Endothelial cell of umbilical vein (primary cell): ENCODE results near the gene DNAJC2. TPM values are rescaled to one million over a fixed set of nuclear protein-coding genes. Genes with fewer than 3 reads are reported as not detected.

Source experiments
- BruUV-seq: library from RNA; stranded (reverse); fragments of 400-500 nt; replicated peaks from 2 replicates; lab custom pipeline; 2021; lab: Mats Ljungman, UMichigan
- CTCF ChIA-PET: fragments of 300-600, 350-600 bp; sonication (Branson Sonifier 250); formaldehyde crosslinking; loops from one replicate; lab custom pipeline; 2021; ENCODE audit warnings: antibody characterized with exemption, inconsistent platforms; lab: Charles Lee
- POLR2A ChIA-PET: fragments of 300-600, 350-600 bp; sonication (Branson Sonifier 250); formaldehyde crosslinking; loops from one replicate; lab custom pipeline; 2021; ENCODE audit warnings: antibody characterized with exemption, inconsistent platforms; lab: Charles Lee
- DNase-seq: peaks from one replicate; pipeline ENCODE4 v3.0.0-alpha.2; 2011; ENCODE audit warnings: low read depth, low spot score
- FAIRE-seq: peaks from 2 replicates; lab custom pipeline; 2011; peaks lifted over from hg19 to GRCh38; lab: Jason Lieb, UNC
- H2AFZ ChIP-seq: 2 replicates; pipeline ENCODE4 v1.6.0; 2012; ENCODE audit warnings: low read depth, low read length, control low read depth, inconsistent platforms
- H3K27ac ChIP-seq: 2 replicates; pipeline ENCODE4 v1.5.1; 2011; ENCODE audit warnings: low read depth, mild to moderate bottlenecking, control low read depth, low read length, moderate library complexity; ENCODE audit not compliant: insufficient read depth
- H3K27me3 ChIP-seq, 2 experiments: 2 replicates each; pipeline versions ENCODE4 v1.6.0 to v1.6.1; 2011; ENCODE audit warnings: low read length in 2 of 2, mixed read lengths in 1 of 2; ENCODE audit not compliant: control insufficient read depth in 2 of 2, insufficient read depth in 2 of 2
- H3K36me3 ChIP-seq, 2 experiments: 2 replicates in 1 of 2; 3 replicates in 1 of 2; pipeline ENCODE4 v1.5.1; 2011; ENCODE audit warnings: low read length in 2 of 2, mild to moderate bottlenecking in 1 of 2, moderate library complexity in 1 of 2; ENCODE audit not compliant: control insufficient read depth in 2 of 2, insufficient read depth in 2 of 2; ENCODE audit errors: extremely low read depth in 1 of 2
- H3K4me1 ChIP-seq: 3 replicates; pipeline ENCODE4 v1.5.1; 2011; ENCODE audit warnings: mild to moderate bottlenecking, low read length; ENCODE audit not compliant: control insufficient read depth, insufficient read depth; ENCODE audit errors: extremely low read depth
- H3K4me2 ChIP-seq: 2 replicates; pipeline ENCODE4 v1.6.1; 2011; ENCODE audit warnings: low read length, control low read depth, mixed read lengths; ENCODE audit not compliant: insufficient read depth
- H3K4me3 ChIP-seq, 3 experiments: fragments of 200-600 bp in 1 of 3; sonication (generic), shearing (Covaris generic) in 1 of 3; replicated peaks in 1 of 3; 2 replicates each; pipeline ENCODE4 v1.5.1; 2011 to 2016; ENCODE audit warnings: control low read depth in 3 of 3, low read length in 3 of 3, mild to moderate bottlenecking in 2 of 3, inconsistent platforms in 1 of 3, low read depth in 1 of 3, moderate library complexity in 1 of 3; ENCODE audit not compliant: insufficient read depth in 1 of 3
- H3K79me2 ChIP-seq: 2 replicates; pipeline ENCODE4 v1.6.0; 2012; ENCODE audit warnings: low read length, inconsistent platforms; ENCODE audit not compliant: control insufficient read depth, insufficient read depth
- H3K9ac ChIP-seq: replicated peaks from 2 replicates; pipeline ENCODE3; 2011; ENCODE audit warnings: low read length, control low read depth; ENCODE audit not compliant: insufficient read depth; ENCODE audit errors: extremely low read depth
- H3K9me1 ChIP-seq: replicated peaks from 3 replicates; pipeline ENCODE4 v1.6.0; 2011; ENCODE audit warnings: mild to moderate bottlenecking, low read length; ENCODE audit not compliant: control insufficient read depth, insufficient read depth; ENCODE audit errors: extremely low read depth
- H3K9me3 ChIP-seq: replicated peaks from 2 replicates; pipeline ENCODE4 v1.5.1; 2012; ENCODE audit warnings: low read length, inconsistent platforms; ENCODE audit not compliant: control insufficient read depth, insufficient read depth
- H4K20me1 ChIP-seq: replicated peaks from 2 replicates; pipeline ENCODE3; 2011; ENCODE audit warnings: mild to moderate bottlenecking, low read length; ENCODE audit not compliant: control insufficient read depth, insufficient read depth; ENCODE audit errors: extremely low read depth
- CTCF ChIP-seq, 2 donors: IDR thresholded peaks; 1 replicate in 1 of 2; 2 replicates in 1 of 2; pipeline ENCODE4 v1.5.1; 2011; ENCODE audit warnings: low read length in 2 of 2, mild to moderate bottlenecking in 2 of 2, moderate library complexity in 2 of 2, control low read depth in 1 of 2, inconsistent platforms in 1 of 2, low read depth in 1 of 2; ENCODE audit not compliant: insufficient read depth in 1 of 2; ENCODE audit errors: extremely low read depth in 1 of 2
- EZH2 ChIP-seq: IDR thresholded peaks from 2 replicates; pipeline ENCODE4 v1.6.1; 2012; ENCODE audit warnings: borderline replicate concordance, low read depth, mild to moderate bottlenecking, moderate library complexity, low read length, inconsistent platforms; ENCODE audit not compliant: severe bottlenecking
- JUN ChIP-seq: IDR thresholded peaks from 2 replicates; pipeline ENCODE4 v1.6.1; 2011; ENCODE audit warnings: borderline replicate concordance, low read depth; ENCODE audit not compliant: insufficient read length, insufficient read depth
- MYC ChIP-seq: IDR thresholded peaks from one replicate; pipeline ENCODE4 v1.6.1; 2011; ENCODE audit warnings: mild to moderate bottlenecking, low read depth, low read length
- POLR2A ChIP-seq: IDR thresholded peaks from 2 replicates; pipeline ENCODE4 v1.6.1; 2012; ENCODE audit warnings: low read depth, mild to moderate bottlenecking, control low read depth, low read length
- POLR2AphosphoS5 ChIP-seq: IDR thresholded peaks from 2 replicates; pipeline ENCODE4 v1.6.1; 2012; ENCODE audit warnings: low read depth, mild to moderate bottlenecking, control low read depth, low read length, moderate library complexity; ENCODE audit not compliant: insufficient read depth
- dilution Hi-C: fragments of 300-500 bp; cut with MboI; formaldehyde crosslinking; loops from one replicate; pipeline ENCODE4 v1.15.0; 2019; ENCODE audit warnings: low sequenced_read_pairs; ENCODE audit not compliant: extremely low pct_ligation_motif_present
- intact Hi-C: fragments of 100-400 bp; cut with micrococcal nuclease; formaldehyde crosslinking; loops from one replicate; pipeline ENCODE4 v1.10.0; 2022
- polyA plus RNA-seq, 4 experiments: library from polyadenylated mRNA; depleted of rRNA in 3 of 4; stranded (reverse) in 3 of 4; unstranded in 1 of 4; fragments of >200 nt; gene quantifications; 2 replicates each; pipeline versions ENCODE4 v1.2.1 to v1.2.3, GENCODE V29; 2011 to 2012; ENCODE audit warnings: missing spikeins in 1 of 4
- total RNA-seq: library from RNA; stranded (reverse); gene quantifications from 2 replicates; pipeline ENCODE4 v1.2.3, GENCODE V29; 2021
- TF ChIP-seq, protein P1 (sequence below): IDR thresholded peaks from 2 replicates; pipeline ENCODE4 v1.6.1; 2011; ENCODE audit not compliant: insufficient read depth, insufficient read length

The DNAJC2 gene
- total and polyA plus RNA-seq, 2 donors (not counting 3 experiments of a cell fraction or from before 2014, with no cell fraction given) = 8.4 to 36.3 TPM

DNA sequence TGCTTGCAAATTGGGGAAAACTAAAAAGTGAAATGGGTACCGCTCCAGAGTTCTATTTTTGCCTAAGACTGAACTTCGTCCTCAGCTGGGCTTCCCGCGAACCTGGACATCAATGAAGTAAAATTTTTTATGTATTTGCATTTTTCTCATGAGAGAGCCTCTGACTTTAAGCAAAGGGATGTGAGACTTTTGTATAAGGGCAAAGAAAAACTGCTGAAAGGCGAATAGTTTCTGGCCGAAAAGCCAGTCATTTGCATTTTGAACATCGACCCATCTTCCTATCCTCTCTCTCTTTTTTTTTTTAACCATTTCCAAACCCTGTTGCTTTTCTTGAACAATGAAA is 46.8 kb downstream of the DNAJC2 start:
- Histone ChIP-seq H3K27ac (peak overlapping the region; percentile 68), H3K4me1 (peaks cover 10% of the 10 kb centered on the region), H3K79me2 (peaks cover 9% of the 10 kb centered on the region), H3K9me3 (no peaks in the 10 kb centered on the region), H3K27me3 (no peaks in the 10 kb centered on the region), H3K4me2 (peak overlapping the region; percentile 87), H3K9me1 (no peaks in the 10 kb centered on the region), H3K4me3 (peak overlapping the region; percentile 63 to 89 (median 81)), H2AFZ (peak overlapping the region; percentile 98), H3K9ac (peak overlapping the region; percentile 86), H3K36me3 (peaks cover 0 to 14% of the 10 kb centered on the region in 2 experiments), H4K20me1 (no peaks in the 10 kb centered on the region)
- no peak for TF ChIP-seq POLR2A
- dilution Hi-C loops = no loop called here
- FAIRE-seq (no peak), DNase-seq (no peak)
- intact Hi-C loops = loop anchor here (1.0 to 10.0 kb wide), 6 partner anchors 9 to 1617 kb away; partner anchors contain the start of genes DNAJC2 and SLC26A5
- no TSS peak for BruUV-seq
- ChIA-PET CTCF (interaction anchor here (1.0 to 1.6 kb wide), 3 partner anchors 8 to 109 kb away, joined by 3 to 9 read pairs (median 7); no protein-coding TSS in a partner anchor), POLR2A (no interaction called here)

GRCh38 chr7:103296901-103297836 is 47.4 kb downstream of the DNAJC2 start, which contains the start of gene PMPCB:
Gene PMPCB (plus strand): TSS chr7:103297435. CDS start chr7:103297460, 25 bp downstream.
- peak within 1 kb of the TSS; percentile 63 to 89 (median 81) for H3K4me3 ChIP-seq
- CTCF ChIA-PET = interaction anchor here (1.0 to 1.6 kb wide), 4 partner anchors 9 to 110 kb away, joined by 3 to 9 read pairs (median 6); no protein-coding TSS in a partner anchor

More at GRCh38 chr7:103296901-103297836, 47.4 kb downstream of the DNAJC2 start, which contains the start of gene PMPCB:
- Histone ChIP-seq H3K9ac (peak within 1 kb of the TSS; percentile 86), H2AFZ (peak within 1 kb of the TSS; percentile 98), H3K4me1 (peaks cover 10% of the 10 kb centered on the region), H3K4me2 (peak within 1 kb of the TSS; percentile 87), H3K9me3 (no peaks in the 10 kb centered on the region), H3K79me2 (peaks cover 9% of the 10 kb centered on the region), H3K9me1 (no peaks in the 10 kb centered on the region), H4K20me1 (no peaks in the 10 kb centered on the region), H3K36me3 (peaks cover 0 to 10% of the 10 kb centered on the region in 2 experiments), H3K27ac (peak within 1 kb of the TSS; percentile 68), H3K27me3 (peaks cover 0 to 3% of the 10 kb centered on the region in 2 experiments)
- BruUV-seq = TSS peak; percentile 68
- TF ChIP-seq, protein P1, sequence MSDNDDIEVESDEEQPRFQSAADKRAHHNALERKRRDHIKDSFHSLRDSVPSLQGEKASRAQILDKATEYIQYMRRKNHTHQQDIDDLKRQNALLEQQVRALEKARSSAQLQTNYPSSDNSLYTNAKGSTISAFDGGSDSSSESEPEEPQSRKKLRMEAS = no peak
- peak; percentile 93 to 96 for TF ChIP-seq CTCF (IDR thresholded peaks at IDR 0.05; ENCODE audit: extremely low read depth in 1 of 2, insufficient read depth in 1 of 2, low read depth in 1 of 2, low read length in 2 of 2)
- no peak for TF ChIP-seq POLR2A
- no peak for TF ChIP-seq JUN
- TF ChIP-seq MYC = no peak
- TF ChIP-seq POLR2AphosphoS5 = peak; percentile 44
- TF ChIP-seq EZH2 = no peak
- dilution Hi-C loops = no loop called here
- FAIRE-seq (peak; percentile 85), DNase-seq (peak; percentile 87)
- POLR2A ChIA-PET = no interaction called here
- intact Hi-C loops = loop anchor here (1.0 to 10.0 kb wide), 6 partner anchors 10 to 1618 kb away; partner anchors contain the start of genes DNAJC2 and SLC26A5
